H1 (cell line): ENCODE results near the gene MSS51. TPM values are rescaled to one million over a fixed set of nuclear protein-coding genes. Genes with fewer than 3 reads are reported as not detected.

Source experiments
- CTCF ChIA-PET: fragments of 300-600 bp; sonication (Branson Sonifier 250); formaldehyde crosslinking; loops from one replicate; lab custom pipeline; 2021; ENCODE audit not compliant: partially characterized antibody; lab: Charles Lee
- POLR2A ChIA-PET: fragments of 300-600 bp; sonication (Branson Sonifier 250); formaldehyde crosslinking; loops from one replicate; lab custom pipeline; 2021; ENCODE audit warnings: inconsistent platforms; ENCODE audit not compliant: partially characterized antibody; lab: Charles Lee
- DNase-seq, 2 experiments: peaks; one replicate each; pipeline versions ENCODE4 v3.0.0 to v3.0.0-alpha.2; 2010 to 2022; ENCODE audit warnings: low spot score in 2 of 2, low read depth in 1 of 2, mixed read lengths in 1 of 2
- FAIRE-seq: peaks from 2 replicates; lab custom pipeline; 2011; peaks lifted over from hg19 to GRCh38; lab: Jason Lieb, UNC
- H2AFZ ChIP-seq: 2 replicates; pipeline ENCODE4 v1.8.1; 2012; ENCODE audit warnings: low read length, inconsistent platforms
- H2AK5ac ChIP-seq: 2 replicates; pipeline ENCODE4 v1.6.1; 2013; ENCODE audit warnings: low read depth, low read length
- H2BK120ac ChIP-seq: replicated peaks from 2 replicates; pipeline ENCODE3; 2013; ENCODE audit warnings: low read depth, low read length, inconsistent platforms
- H2BK12ac ChIP-seq: 2 replicates; pipeline ENCODE4 v1.6.1; 2013; ENCODE audit warnings: low read depth, low read length
- H2BK15ac ChIP-seq: 2 replicates; pipeline ENCODE4 v1.6.1; 2013; ENCODE audit warnings: low read length
- H2BK20ac ChIP-seq: 2 replicates; pipeline ENCODE4 v1.6.1; 2013; ENCODE audit warnings: low read length
- H2BK5ac ChIP-seq: 2 replicates; pipeline ENCODE4 v1.6.1; 2013; ENCODE audit warnings: low read depth, low read length
- H3K14ac ChIP-seq: 2 replicates; pipeline ENCODE4 v1.6.1; 2013; ENCODE audit warnings: inconsistent platforms; ENCODE audit not compliant: insufficient read length
- H3K18ac ChIP-seq: 2 replicates; pipeline ENCODE4 v1.6.1; 2013; ENCODE audit warnings: low read length; ENCODE audit errors: extremely low read depth
- H3K23ac ChIP-seq: 2 replicates; pipeline ENCODE4 v1.6.1; 2013; ENCODE audit warnings: inconsistent platforms; ENCODE audit not compliant: insufficient read length
- H3K23me2 ChIP-seq: 2 replicates; pipeline ENCODE4 v1.6.1; 2013; ENCODE audit warnings: low read depth, low read length
- H3K27ac ChIP-seq: 2 replicates; pipeline ENCODE4 v1.6.1; 2011; ENCODE audit warnings: low read depth, low read length, inconsistent platforms
- H3K27me3 ChIP-seq, 4 experiments: replicated peaks in 1 of 4; 1 replicate in 1 of 4; 2 replicates in 3 of 4; pipeline versions ENCODE4 v1.6.1 to v1.8.1; 2011 to 2013; ENCODE audit warnings: low read length in 3 of 4, mild to moderate bottlenecking in 3 of 4, inconsistent platforms in 2 of 4, mixed read lengths in 2 of 4, moderate library complexity in 1 of 4; ENCODE audit not compliant: control insufficient read depth in 3 of 4, insufficient read depth in 3 of 4; ENCODE audit errors: extremely low read depth in 1 of 4
- H3K36me3 ChIP-seq, 4 experiments: 2 replicates each; pipeline versions ENCODE4 v1.6.1 to v1.8.1; 2011 to 2013; ENCODE audit warnings: mild to moderate bottlenecking in 4 of 4, low read length in 3 of 4, moderate library complexity in 2 of 4, control low read depth in 1 of 4, inconsistent platforms in 1 of 4; ENCODE audit not compliant: insufficient read depth in 4 of 4, control insufficient read depth in 2 of 4
- H3K4ac ChIP-seq: replicated peaks from 2 replicates; pipeline ENCODE3; 2013; ENCODE audit warnings: low read length, low read depth, mixed read lengths, inconsistent platforms; ENCODE audit not compliant: insufficient read length
- H3K4me1 ChIP-seq, 4 experiments: replicated peaks in 1 of 4; 1 replicate in 1 of 4; 2 replicates in 3 of 4; pipeline versions ENCODE4 v1.6.1 to v1.8.1; 2011 to 2013; ENCODE audit warnings: low read length in 3 of 4, inconsistent platforms in 2 of 4, mixed read lengths in 1 of 4; ENCODE audit not compliant: insufficient read depth in 4 of 4, control insufficient read depth in 3 of 4
- H3K4me2 ChIP-seq, 2 experiments: 2 replicates each; pipeline versions ENCODE4 v1.6.1 to v1.8.1; 2011 to 2013; ENCODE audit warnings: low read depth in 2 of 2, low read length in 2 of 2, control low read depth in 1 of 2, inconsistent platforms in 1 of 2, mild to moderate bottlenecking in 1 of 2; ENCODE audit not compliant: insufficient read depth in 1 of 2
- H3K4me3 ChIP-seq, 4 experiments: fragments of 200-600, 300-600 bp in 1 of 4; sonication (generic), shearing (Covaris generic), sonication (Bioruptor Twin) in 1 of 4; 2 replicates each; pipeline versions ENCODE4 v1.5.1 to v1.8.1; 2011 to 2016; ENCODE audit warnings: low read length in 4 of 4, low read depth in 3 of 4, control low read depth in 2 of 4, inconsistent platforms in 2 of 4, mild to moderate bottlenecking in 2 of 4, mixed read lengths in 1 of 4, moderate library complexity in 1 of 4; ENCODE audit not compliant: insufficient read depth in 2 of 4; ENCODE audit errors: extremely low read depth in 1 of 4
- H3K56ac ChIP-seq: replicated peaks from 2 replicates; pipeline ENCODE3; 2013; ENCODE audit warnings: low read depth, mild to moderate bottlenecking, mixed read lengths, low read length, inconsistent platforms; ENCODE audit not compliant: insufficient read length
- H3K79me1 ChIP-seq: 2 replicates; pipeline ENCODE4 v1.6.1; 2013; ENCODE audit warnings: low read depth, low read length, control low read depth
- H3K79me2 ChIP-seq, 2 experiments: 2 replicates each; pipeline versions ENCODE4 v1.6.1 to v1.8.1; 2012 to 2013; ENCODE audit warnings: low read length in 2 of 2, mild to moderate bottlenecking in 2 of 2, inconsistent platforms in 1 of 2; ENCODE audit not compliant: insufficient read depth in 2 of 2, control insufficient read depth in 1 of 2
- H3K9ac ChIP-seq, 4 experiments: replicated peaks in 1 of 4; 1 replicate in 1 of 4; 2 replicates in 3 of 4; pipeline versions ENCODE4 v1.6.1 to v1.8.1; 2011 to 2013; ENCODE audit warnings: low read depth in 3 of 4, low read length in 3 of 4, control low read depth in 2 of 4, mild to moderate bottlenecking in 2 of 4, moderate library complexity in 2 of 4, inconsistent platforms in 1 of 4; ENCODE audit errors: extremely low read depth in 1 of 4
- H3K9me3 ChIP-seq, 2 experiments: 2 replicates each; pipeline versions ENCODE4 v1.6.1 to v1.8.1; 2012 to 2013; ENCODE audit warnings: mild to moderate bottlenecking in 2 of 2, moderate library complexity in 2 of 2, control low read depth in 1 of 2, inconsistent platforms in 1 of 2, low read depth in 1 of 2, low read length in 1 of 2, mixed read lengths in 1 of 2; ENCODE audit not compliant: insufficient read depth in 2 of 2
- H4K20me1 ChIP-seq, 2 experiments: replicated peaks in 1 of 2; 2 replicates each; pipeline versions ENCODE3 to v1.8.1; 2011 to 2013; ENCODE audit warnings: inconsistent platforms in 2 of 2, low read length in 2 of 2, mild to moderate bottlenecking in 1 of 2; ENCODE audit not compliant: insufficient read depth in 2 of 2, control insufficient read depth in 1 of 2
- H4K5ac ChIP-seq: 2 replicates; pipeline ENCODE4 v1.6.1; 2013; ENCODE audit warnings: low read length, low read depth, mixed read lengths, inconsistent platforms; ENCODE audit not compliant: insufficient read length
- H4K8ac ChIP-seq: 2 replicates; pipeline ENCODE4 v1.8.0; 2013; ENCODE audit warnings: mild to moderate bottlenecking, moderate library complexity, low read length, inconsistent platforms; ENCODE audit not compliant: insufficient read depth; ENCODE audit errors: extremely low read depth
- H4K91ac ChIP-seq: replicated peaks from 2 replicates; pipeline ENCODE3; 2013; ENCODE audit warnings: low read length, mixed read lengths, inconsistent platforms; ENCODE audit not compliant: insufficient read length
- BCL11A ChIP-seq, 2 experiments: IDR thresholded peaks; one replicate each; pipeline ENCODE4 v1.6.1; 2011; ENCODE audit warnings: low read depth in 2 of 2, low read length in 2 of 2, mild to moderate bottlenecking in 2 of 2
- BRCA1 ChIP-seq: IDR thresholded peaks from 2 replicates; pipeline ENCODE4 v1.6.1; 2012; ENCODE audit warnings: low read depth, low read length, improper control_type of control experiment
- CBX5 ChIP-seq: fragments of 300-800, 300-1000 bp; sonication (generic); IDR thresholded peaks from 2 replicates; pipeline ENCODE4 v1.7.1; 2016; ENCODE audit warnings: antibody characterized with exemption, low read length, low read depth
- CHD1 ChIP-seq: IDR thresholded peaks from 2 replicates; pipeline ENCODE4 v1.6.1; 2012; ENCODE audit warnings: low read depth, low read length, improper control_type of control experiment
- EP300 ChIP-seq, 2 experiments: IDR thresholded peaks; 1 replicate in 1 of 2; 2 replicates in 1 of 2; pipeline ENCODE4 v1.6.1; 2011 to 2012; ENCODE audit warnings: low read depth in 2 of 2, low read length in 2 of 2, mild to moderate bottlenecking in 2 of 2, borderline replicate concordance in 1 of 2, inconsistent platforms in 1 of 2, moderate library complexity in 1 of 2
- EZH2 ChIP-seq: fragments of 200-600 bp; sonication (generic); IDR thresholded peaks from 2 replicates; pipeline ENCODE4 v1.7.1; 2012; ENCODE audit warnings: low read depth, mild to moderate bottlenecking, moderate library complexity, low read length, inconsistent platforms; ENCODE audit not compliant: severe bottlenecking
- JUND ChIP-seq: IDR thresholded peaks from 2 replicates; pipeline ENCODE4 v1.6.1; 2011; ENCODE audit warnings: mild to moderate bottlenecking, improper control_type of control experiment, low read length
- POLR2A ChIP-seq, 2 experiments: IDR thresholded peaks; 1 replicate in 1 of 2; 2 replicates in 1 of 2; pipeline ENCODE4 v1.6.1; 2011; ENCODE audit warnings: low read depth in 2 of 2, low read length in 2 of 2, mild to moderate bottlenecking in 2 of 2; ENCODE audit errors: control extremely low read depth in 1 of 2
- POLR2AphosphoS5 ChIP-seq: IDR thresholded peaks from 2 replicates; pipeline ENCODE4 v1.6.1; 2011; ENCODE audit warnings: low read depth, low read length
- POU5F1 ChIP-seq: IDR thresholded peaks from 2 replicates; pipeline ENCODE4 v1.6.1; 2011; ENCODE audit warnings: low read depth, mild to moderate bottlenecking, low read length, moderate library complexity
- RBBP5 ChIP-seq: IDR thresholded peaks from 2 replicates; pipeline ENCODE4 v1.7.1; 2012; ENCODE audit warnings: low read depth, mild to moderate bottlenecking, inconsistent platforms, low read length, moderate library complexity, borderline replicate concordance
- RFX5 ChIP-seq: IDR thresholded peaks from 2 replicates; pipeline ENCODE4 v1.6.1; 2011; ENCODE audit warnings: low read depth, low read length, improper control_type of control experiment, borderline replicate concordance
- RNF2 ChIP-seq: fragments of 200-900, 300-1000 bp; sonication (generic); IDR thresholded peaks from 2 replicates; pipeline ENCODE4 v1.7.1; 2016; ENCODE audit warnings: borderline replicate concordance, low read depth, mild to moderate bottlenecking, antibody characterized with exemption, low read length; ENCODE audit not compliant: poor library complexity, severe bottlenecking; ENCODE audit errors: missing control alignments
- SIRT6 ChIP-seq: IDR thresholded peaks from one replicate; pipeline ENCODE4 v1.7.1; 2012; ENCODE audit warnings: low read length, inconsistent platforms
- SRF ChIP-seq: IDR thresholded peaks from 2 replicates; pipeline ENCODE4 v1.6.1; 2011; ENCODE audit warnings: mild to moderate bottlenecking, low read depth, low read length, moderate library complexity
- polyA plus RNA-seq, 7 experiments: library from polyadenylated mRNA; depleted of rRNA in 3 of 7; stranded (reverse) in 5 of 7; unstranded in 2 of 7; fragments of >200 nt in 5 of 7; fragments of 200-250 nt in 2 of 7; gene quantifications; 1 replicate in 5 of 7; 2 replicates in 1 of 7; 4 replicates in 1 of 7; pipeline versions ENCODE4 v1.2.1 to v1.2.3, GENCODE V29; 2011 to 2013; ENCODE audit warnings: missing spikeins in 2 of 7, mixed read lengths in 2 of 7
- total RNA-seq: library from RNA; stranded (reverse); fragmentation: NEBNext Ultra II Directional; extraction: Animal tissue kit (Norgen Biotek cat#: 25700); gene quantifications from 2 replicates; pipeline ENCODE4 v1.2.1, GENCODE V29; 2021
- TF ChIP-seq, protein P1 (sequence below): IDR thresholded peaks from 2 replicates; pipeline ENCODE4 v1.6.1; 2012; ENCODE audit warnings: inconsistent platforms

The MSS51 gene
- total and polyA plus RNA-seq, 2 of the 8 experiments (the other 6 are each of a cell fraction or from before 2014, with no cell fraction given) = 1.5 to 1.7 TPM

DNA sequence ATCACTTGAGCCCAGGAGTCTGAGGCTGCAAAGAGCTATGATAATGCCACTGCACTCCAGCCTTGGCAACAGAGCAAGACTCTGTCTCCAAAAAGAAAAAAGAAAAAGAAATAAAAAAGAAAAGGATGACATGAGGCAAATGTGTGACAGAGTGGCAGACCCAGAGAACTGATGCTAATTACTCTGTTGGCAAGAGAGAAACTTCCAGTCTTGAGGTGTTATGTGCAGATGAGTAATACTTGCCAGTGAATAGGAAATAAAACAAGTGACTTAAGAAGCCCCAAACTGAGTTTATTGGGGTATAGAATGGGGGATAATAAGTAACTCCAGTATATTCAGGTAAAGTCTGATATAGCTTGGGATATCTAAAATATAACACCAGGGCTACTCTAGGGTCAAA lies 10.1 kb downstream of the MSS51 start:
- Histone ChIP-seq H3K23ac (no peak overlapping the region), H2BK120ac (no peak overlapping the region), H3K23me2 (no peaks in the 10 kb centered on the region), H3K18ac (no peak overlapping the region), H3K56ac (no peak overlapping the region), H4K20me1 (no peaks in the 10 kb centered on the region), H3K9me3 (no peaks in the 10 kb centered on the region), H2AFZ (no peak overlapping the region), H2BK15ac (no peak overlapping the region), H3K4ac (no peak overlapping the region), H3K27me3 (no peaks in the 10 kb centered on the region), H3K9ac (no peak overlapping the region), H2BK5ac (no peak overlapping the region), H3K79me2 (no peaks in the 10 kb centered on the region), H4K5ac (no peak overlapping the region), H3K14ac (no peak overlapping the region), H3K27ac (no peak overlapping the region), H3K79me1 (no peaks in the 10 kb centered on the region), H4K8ac (no peak overlapping the region), H3K4me2 (no peak overlapping the region), H2BK20ac (no peak overlapping the region), H4K91ac (no peak overlapping the region), H2AK5ac (no peak overlapping the region), H2BK12ac (no peak overlapping the region), H3K36me3 (peaks cover 0 to 15% (median 3%) of the 10 kb centered on the region in 4 experiments; a peak in 4 of 8 replicates), H3K4me1 (no peaks in the 10 kb centered on the region), H3K4me3 (no peak overlapping the region)
- FAIRE-seq (no peak), DNase-seq (no peak)
- CTCF ChIA-PET = no interaction called here
- POLR2A ChIA-PET = interaction anchor here (0.6 to 4.7 kb wide), 2 partner anchors 9 to 29 kb away, joined by 3 to 17 read pairs; partner anchors contain the start of gene ANXA7
- no peak for TF ChIP-seq RNF2
- no peak for TF ChIP-seq BCL11A (IDR thresholded peaks at IDR 0.05; ENCODE audit: low read depth in 2 of 2, low read length in 2 of 2)
- no peak for TF ChIP-seq RBBP5
- no peak for TF ChIP-seq SIRT6
- no peak for TF ChIP-seq CBX5
- TF ChIP-seq, protein P1, sequence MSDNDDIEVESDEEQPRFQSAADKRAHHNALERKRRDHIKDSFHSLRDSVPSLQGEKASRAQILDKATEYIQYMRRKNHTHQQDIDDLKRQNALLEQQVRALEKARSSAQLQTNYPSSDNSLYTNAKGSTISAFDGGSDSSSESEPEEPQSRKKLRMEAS = no peak
- no peak for TF ChIP-seq EZH2
- no peak for TF ChIP-seq EP300 (IDR thresholded peaks at IDR 0.05; ENCODE audit: borderline replicate concordance in 1 of 2, low read depth in 2 of 2, low read length in 2 of 2)
- no peak for TF ChIP-seq JUND
- TF ChIP-seq BRCA1 = no peak
- no peak for TF ChIP-seq CHD1
- TF ChIP-seq POLR2AphosphoS5 = no peak
- no peak for TF ChIP-seq POU5F1
- no peak for TF ChIP-seq SRF
- no peak for TF ChIP-seq RFX5
- TF ChIP-seq POLR2A (IDR thresholded peaks at IDR 0.05; ENCODE audit: control extremely low read depth in 1 of 2, low read depth in 2 of 2, low read length in 2 of 2) = no peak
